Erythroblast (primary cell): ENCODE measurements around the gene FCHO1.

Experiments used
- GATA1 ChIP-seq: IDR thresholded peaks from 2 replicates; pipeline ENCODE4 v1.6.1; 2011; ENCODE audit warnings: low read depth, mild to moderate bottlenecking, control low read depth, low read length, moderate library complexity
- POLR2A ChIP-seq: IDR thresholded peaks from 2 replicates; pipeline ENCODE4 v1.6.1; 2011; ENCODE audit warnings: mild to moderate bottlenecking, low read length

GRCh38 chr19:17764348-17764747 lies 13.1 kb downstream of the FCHO1 start:
- TF ChIP-seq POLR2A (no peak), GATA1 (no peak)
